Measurements from ENCODE around the gene MICU2. TPM values are rescaled to one million over a fixed set of nuclear protein-coding genes. Genes with fewer than 3 reads are reported as not detected.

MICU2 gene
- total and polyA plus RNA-seq, 11 donors, result 50.4 to 144 (median 59.8) TPM

GRCh38 chr13:21475115-21475514, 128.9 kb downstream of the MICU2 start:
- WGBS, 4 donors, result 66 to 70% (median 68%) methylated on average over 6 of the region's 6 CpGs
- H3K9me3 ChIP-seq, result peaks cover 0 to 14% (median 0%) of the 10 kb centered on the region in 12 donors
- DNase-seq (no peak), ATAC-seq (no peak)
- no peaks in the 10 kb centered on the region for H3K36me3 ChIP-seq
- peaks cover 0 to 15% (median 8%) of the 10 kb centered on the region in 12 donors for H3K4me1 ChIP-seq
- H3K27ac ChIP-seq, result no peak overlapping the region
- no peak overlapping the region for H3K4me3 ChIP-seq
- intact Hi-C loops (cut with DNase I), result loop anchor here in 8 of 10 donors (5.0 to 10.0 kb wide), 5 partner anchors 90 to 533 kb away; no protein-coding TSS in a partner anchor
- TF ChIP-seq POLR2A (IDR thresholded peaks at IDR 0.05), result no peak
- TF ChIP-seq, protein P1, sequence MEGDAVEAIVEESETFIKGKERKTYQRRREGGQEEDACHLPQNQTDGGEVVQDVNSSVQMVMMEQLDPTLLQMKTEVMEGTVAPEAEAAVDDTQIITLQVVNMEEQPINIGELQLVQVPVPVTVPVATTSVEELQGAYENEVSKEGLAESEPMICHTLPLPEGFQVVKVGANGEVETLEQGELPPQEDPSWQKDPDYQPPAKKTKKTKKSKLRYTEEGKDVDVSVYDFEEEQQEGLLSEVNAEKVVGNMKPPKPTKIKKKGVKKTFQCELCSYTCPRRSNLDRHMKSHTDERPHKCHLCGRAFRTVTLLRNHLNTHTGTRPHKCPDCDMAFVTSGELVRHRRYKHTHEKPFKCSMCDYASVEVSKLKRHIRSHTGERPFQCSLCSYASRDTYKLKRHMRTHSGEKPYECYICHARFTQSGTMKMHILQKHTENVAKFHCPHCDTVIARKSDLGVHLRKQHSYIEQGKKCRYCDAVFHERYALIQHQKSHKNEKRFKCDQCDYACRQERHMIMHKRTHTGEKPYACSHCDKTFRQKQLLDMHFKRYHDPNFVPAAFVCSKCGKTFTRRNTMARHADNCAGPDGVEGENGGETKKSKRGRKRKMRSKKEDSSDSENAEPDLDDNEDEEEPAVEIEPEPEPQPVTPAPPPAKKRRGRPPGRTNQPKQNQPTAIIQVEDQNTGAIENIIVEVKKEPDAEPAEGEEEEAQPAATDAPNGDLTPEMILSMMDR (IDR thresholded peaks at IDR 0.05), result no peak
- H3K27me3 ChIP-seq, result no peaks in the 10 kb centered on the region

GRCh38 chr13:21470785-21471184, 133.2 kb downstream of the MICU2 start:
- TF ChIP-seq, protein P1 (IDR thresholded peaks at IDR 0.05), result no peak
- no peak for TF ChIP-seq POLR2A (IDR thresholded peaks at IDR 0.05)
- no peak overlapping the region for H3K4me3 ChIP-seq
- H3K27ac ChIP-seq, result no peak overlapping the region
- H3K36me3 ChIP-seq, result no peaks in the 10 kb centered on the region
- no peak for ATAC-seq
- H3K27me3 ChIP-seq, result no peaks in the 10 kb centered on the region
- DNase-seq, result no peak
- H3K9me3 ChIP-seq, result peaks cover 0 to 14% (median 0%) of the 10 kb centered on the region in 12 donors
- intact Hi-C loops (cut with DNase I), result loop anchor here in 1 of 10 donors (10.0 kb wide), 1 partner anchor 86 kb away; no protein-coding TSS in a partner anchor
- no peaks in the 10 kb centered on the region for H3K4me1 ChIP-seq

- Histone ChIP-seq H3K4me3 (no peak overlapping the region), H3K27me3 (no peaks in the 10 kb centered on the region), H3K27ac (no peak overlapping the region), H3K36me3 (no peaks in the 10 kb centered on the region), H3K4me1 (no peaks in the 10 kb centered on the region), H3K9me3 (peaks cover 0 to 14% (median 0%) of the 10 kb centered on the region in 12 donors)
- WGBS, 4 donors, result 62 to 69% (median 65%) methylated on average over 7 of the region's 7 CpGs
- DNase-seq, result no peak
- no peak for ATAC-seq
- TF ChIP-seq POLR2A (IDR thresholded peaks at IDR 0.05), result no peak
- intact Hi-C loops (cut with DNase I), result loop anchor here in 1 of 10 donors (10.0 kb wide), 1 partner anchor 72 kb away; no protein-coding TSS in a partner anchor
Measured at GRCh38 chr13:21466527-21466926, 137.4 kb downstream of the MICU2 start.

GRCh38 chr13:21465710-21466160, 138.2 kb downstream of the MICU2 start:
- WGBS, 4 donors, result 56 to 60% (median 60%) methylated on average over 9 of the region's 9 CpGs
- ATAC-seq, result no peak
- no peak for DNase-seq
- no peak overlapping the region for H3K27ac ChIP-seq
- TF ChIP-seq POLR2A (IDR thresholded peaks at IDR 0.05), result no peak
- TF ChIP-seq, protein P1 (IDR thresholded peaks at IDR 0.05), result no peak
- no peaks in the 10 kb centered on the region for H3K36me3 ChIP-seq
- H3K4me3 ChIP-seq, result no peak overlapping the region
- H3K4me1 ChIP-seq, result no peaks in the 10 kb centered on the region
- peaks cover 0 to 7% (median 0%) of the 10 kb centered on the region in 12 donors for H3K9me3 ChIP-seq
- no peaks in the 10 kb centered on the region for H3K27me3 ChIP-seq
- intact Hi-C loops (cut with DNase I), result loop anchor here in 1 of 10 donors (10.0 kb wide), 1 partner anchor 71 kb away; no protein-coding TSS in a partner anchor

DNA sequence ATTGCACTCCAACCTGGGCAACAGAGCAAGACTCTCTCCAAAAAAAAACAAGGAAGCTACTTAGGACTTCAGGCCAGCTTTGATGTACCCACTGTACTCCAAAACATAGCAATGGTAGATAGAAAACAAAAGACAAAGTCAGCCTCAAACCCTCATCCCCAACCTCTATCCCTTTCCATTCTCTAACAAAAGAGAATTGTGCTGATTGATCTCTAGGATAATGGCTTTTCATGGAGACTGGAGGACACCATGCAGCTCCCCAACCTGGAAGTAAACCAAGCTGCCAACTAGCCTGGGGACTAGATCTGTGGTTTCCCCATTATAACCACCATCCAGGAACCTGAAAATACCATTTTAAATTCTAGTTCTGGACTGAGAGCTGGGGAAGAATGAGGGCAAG, 140.5 kb downstream of the MICU2 start:
- no peak for DNase-seq
- no peaks in the 10 kb centered on the region for H3K27me3 ChIP-seq
- H3K4me1 ChIP-seq, result peaks cover 0 to 4% (median 0%) of the 10 kb centered on the region in 12 donors
- H3K36me3 ChIP-seq, result no peaks in the 10 kb centered on the region
- no peak overlapping the region for H3K27ac ChIP-seq
- no peak for TF ChIP-seq POLR2A (IDR thresholded peaks at IDR 0.05)
- TF ChIP-seq, protein P1 (IDR thresholded peaks at IDR 0.05), result no peak
- no peaks in the 10 kb centered on the region for H3K9me3 ChIP-seq
- H3K4me3 ChIP-seq, result no peak overlapping the region
- ATAC-seq, result no peak
- intact Hi-C loops (cut with DNase I), result loop anchor here in 1 of 10 donors (10.0 kb wide), 1 partner anchor 69 kb away; no protein-coding TSS in a partner anchor

All from heart left ventricle (tissue), 16 donors.